ENCODE measurements around the gene RECK. TPM values are rescaled to one million over a fixed set of nuclear protein-coding genes. Genes with fewer than 3 reads are reported as not detected.

RECK gene
- total RNA-seq, 1 donor from 2014 or later: 18.7 TPM

DNA sequence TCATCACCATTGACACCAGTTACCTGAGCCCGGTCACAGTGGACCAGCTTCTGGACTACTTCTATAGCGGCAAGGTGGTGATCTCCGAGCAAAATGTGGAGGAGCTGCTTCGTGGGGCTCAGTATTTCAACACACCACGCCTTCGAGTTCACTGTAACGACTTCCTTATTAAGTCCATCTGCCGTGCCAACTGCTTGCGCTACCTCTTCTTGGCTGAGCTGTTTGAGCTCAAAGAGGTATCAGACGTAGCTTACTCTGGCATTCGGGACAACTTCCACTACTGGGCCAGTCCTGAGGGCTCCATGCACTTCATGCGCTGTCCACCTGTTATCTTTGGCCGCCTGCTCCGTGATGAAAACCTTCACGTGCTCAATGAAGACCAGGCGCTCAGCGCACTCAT is 133.0 kb downstream of the RECK start:
- no peak for DNase-seq (ENCODE audit: extremely low read depth, low read depth, low spot score)

GRCh38 chr9:36170531-36170930 is 133.8 kb downstream of the RECK start:
- no peak for DNase-seq (ENCODE audit: extremely low read depth, low read depth, low spot score)

GRCh38 chr9:36173861-36174260 is 137.1 kb downstream of the RECK start:
- no peak for DNase-seq (ENCODE audit: extremely low read depth, low read depth, low spot score)

Other genes starting within 250 kb of the RECK start
- gene NPR2, start 245.3 kb upstream of the RECK start, total RNA-seq: 15.9 and 16.6 TPM in 2 replicates
- gene SPAG8, start 224.7 kb upstream of the RECK start, total RNA-seq: 0.53 TPM in 1 of 2 replicates, not detected in the other
- gene HINT2, start 221.9 kb upstream of the RECK start, total RNA-seq: 13.8 and 24.6 TPM in 2 replicates
- gene FAM221B, start 208.2 kb upstream of the RECK start, total RNA-seq: not detected in 2 replicates
- 1.9 and 3.0 TPM in 2 replicates for gene TMEM8B, start 207.7 kb upstream of the RECK start, total RNA-seq
- gene OR13J1, start 166.5 kb upstream of the RECK start, total RNA-seq: not detected in 2 replicates
- gene HRCT1, start 130.7 kb upstream of the RECK start, total RNA-seq: 0.47 and 0.63 TPM in 2 replicates
- 8.1 and 16.3 TPM in 2 replicates for gene SPAAR, start 127.4 kb upstream of the RECK start, total RNA-seq
- gene OR2S2, start 78.8 kb upstream of the RECK start, total RNA-seq: not detected in 2 replicates
- gene GLIPR2, start 99.8 kb downstream of the RECK start, total RNA-seq: 38.2 and 46.9 TPM in 2 replicates
- gene CCIN, start 132.5 kb downstream of the RECK start, total RNA-seq: 0.19 and 0.29 TPM in 2 replicates
- gene CLTA, start 154.0 kb downstream of the RECK start, total RNA-seq: 389 and 480 TPM in 2 replicates
- 13.2 and 15.8 TPM in 2 replicates for gene GNE, start 221.5 kb downstream of the RECK start, total RNA-seq